Heart left ventricle (tissue), 16 donors: Measurements from ENCODE around the gene RNF215. TPM values are rescaled to one million over a fixed set of nuclear protein-coding genes. Genes with fewer than 3 reads are reported as not detected.
"Not testable (repeated sequence)": the region's sequence is repeated elsewhere in the genome, so short reads cannot be mapped to it uniquely, and the experiment has no call there.

Source experiments
- ATAC-seq, 4 donors: fragments of 200-7000 bp; cut with Tn5 transposase; one replicate each; pipeline ENCODE4 v1.9.1; 2020 to 2022; ENCODE audit warnings: moderate library complexity in 4 of 4, mild to moderate bottlenecking in 3 of 4, moderate number of reproducible peaks in 1 of 4
- DNase-seq, 5 donors: peaks; one replicate each; pipeline ENCODE4 v3.0.0-alpha.2; 2020
- H3K27ac ChIP-seq, 12 donors: fragments of 200-600 bp; sonication (generic) in 4 of 12; one replicate each; pipeline versions ENCODE4 v1.5.0 to v1.8.0; 2016 to 2022; ENCODE audit warnings: mild to moderate bottlenecking in 2 of 12
- H3K27me3 ChIP-seq, 9 donors: fragments of 200-600 bp; sonication (generic) in 2 of 9; one replicate each; pipeline versions ENCODE4 v1.5.1 to v1.8.0; 2016 to 2022; ENCODE audit warnings: mild to moderate bottlenecking in 3 of 9
- H3K36me3 ChIP-seq, 9 donors: fragments of 200-600 bp; sonication (generic) in 2 of 9; one replicate each; pipeline versions ENCODE4 v1.5.0 to v1.8.0; 2018 to 2022; ENCODE audit warnings: mild to moderate bottlenecking in 2 of 9
- H3K4me1 ChIP-seq, 12 donors: fragments of 200-600 bp; sonication (generic) in 4 of 12; one replicate each; pipeline versions ENCODE4 v1.5.0 to v1.8.0; 2016 to 2022; ENCODE audit warnings: mild to moderate bottlenecking in 3 of 12
- H3K4me3 ChIP-seq, 12 donors: fragments of 200-600 bp; sonication (generic) in 4 of 12; one replicate each; pipeline versions ENCODE4 v1.5.0 to v1.8.0; 2017 to 2022; ENCODE audit warnings: mild to moderate bottlenecking in 9 of 12, moderate library complexity in 4 of 12
- H3K9me3 ChIP-seq, 12 donors: fragments of 200-600 bp; sonication (generic) in 4 of 12; one replicate each; pipeline versions ENCODE4 v1.5.0 to v1.8.0; 2016 to 2022; ENCODE audit warnings: mild to moderate bottlenecking in 1 of 12
- POLR2A ChIP-seq, 2 donors: fragments of 450-650 bp; IDR thresholded peaks; one replicate each; pipeline ENCODE4 v1.6.1; 2017; ENCODE audit warnings: antibody characterized with exemption in 2 of 2, mild to moderate bottlenecking in 2 of 2, moderate library complexity in 2 of 2
- WGBS, 4 donors: extraction: QIAGEN DNeasy Blood & Tissue Kit in 2 of 4; methylation state at CpG; one replicate each; pipeline versions ENCODE4 v1.1.5 to v1.1.7; 2013 to 2018; 5-methylcytosine and 5-hydroxymethylcytosine counted together
- intact Hi-C, 10 donors: fragments of 100-400 bp; cut with DNase I; formaldehyde crosslinking; loops; one replicate each; pipeline versions ENCODE4 v1.11.1 to v1.14.2; 2022
- polyA plus RNA-seq, 2 donors: library from polyadenylated mRNA; stranded (reverse); fragments of 200-250 nt; gene quantifications; one replicate each; pipeline ENCODE4 v1.2.3, GENCODE V29; 2013
- total RNA-seq, 9 donors: library from RNA; depleted of rRNA in 2 of 9; stranded (reverse); fragments of >200 nt in 2 of 9; fragmentation: NEBNext Ultra II Directional in 3 of 9; extraction: Animal tissue kit (Norgen Biotek cat#: 25700) in 3 of 9; gene quantifications; one replicate each; pipeline versions ENCODE4 v1.1.0 to v1.2.4, GENCODE V29; 2016 to 2023
- TF ChIP-seq, protein P1 (sequence below), 12 donors: fragments of 200-600 bp; sonication (generic) in 4 of 12; IDR thresholded peaks; one replicate each; pipeline versions ENCODE4 v1.5.0 to v1.8.0; 2018 to 2022; ENCODE audit warnings: antibody characterized with exemption in 12 of 12, mild to moderate bottlenecking in 5 of 12
- donor health status: ischemic (EF 13 %, LVEDD 7.1; RV severe dilation, severe dysfunction).
- donor health status: healthy with polysubstance abuse.
- donor health status: DM: no; HTN: yes; CAD: no.
- donor health status: DM: no; HTN: no; CAD: no.
- donor health status: ischemic (EF 25% LVEDD 6.9; RV normal size, moderate dysfunction).
- donor health status: ischemic (EF 25% LVEDD 5.7; RV mildly dilated, moderate dysfunction).
- donor health status: healthy.
- donor health status: DM: yes; HTN: yes; CAD: no.
- donor health status: ischemic (EF 35%, LVEDD 5.7; RV mildly dilated, moderate dysfunction).
- donor health status: nonischemic (EF 11% LVEDD 7.7; RV severe dilation, severe dysfunction).
- donor health status: DM: yes; HTN: yes; CAD: no.
- donor health status: PGD.
- donor health status: ischemic (EF 29% LVEDD 5.4; RV normal size, mild dysfunction).
- donor health status: nonischemic (EF 23%, LVEDD 6.1; RV moderate dilation, normal function).

The RNF215 gene
- total and polyA plus RNA-seq, 11 donors: 3.3 to 12.2 (median 6.7) TPM

DNA sequence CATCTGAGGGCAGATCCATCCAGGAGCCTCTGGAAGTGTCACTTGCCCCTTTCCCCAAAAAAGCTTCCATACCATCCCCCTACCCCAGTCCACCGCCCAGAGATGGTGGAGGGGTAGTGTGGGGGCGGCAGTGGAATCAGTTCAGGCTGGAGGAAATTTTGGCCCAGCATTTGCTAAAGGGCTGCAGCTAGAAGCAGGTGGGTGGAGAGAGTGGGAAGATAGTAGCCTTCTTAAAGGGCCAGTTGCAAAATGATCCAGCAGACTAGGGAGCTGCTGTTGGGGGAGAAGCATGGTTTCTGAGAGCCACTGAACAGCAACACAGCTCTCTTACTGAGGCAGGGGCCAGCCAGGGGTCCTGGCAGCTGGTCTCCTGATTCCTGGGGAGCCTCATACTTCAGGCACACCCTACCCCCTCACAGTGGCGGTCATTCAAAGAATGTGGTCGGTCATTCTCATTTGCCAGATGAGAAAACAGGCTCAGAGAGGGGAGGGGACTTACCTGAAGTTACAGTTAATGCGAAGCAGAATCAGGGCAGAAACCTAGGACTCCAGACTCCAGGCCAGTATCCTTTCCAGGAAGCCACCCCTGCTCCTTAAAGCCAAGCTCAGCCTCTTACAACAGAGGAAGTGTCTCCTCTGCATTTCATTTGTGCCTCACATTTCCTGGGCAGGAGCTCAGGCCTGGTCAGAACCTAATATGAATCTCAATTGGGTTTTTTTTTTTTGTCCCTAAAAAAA lies 15.0 kb upstream of the RNF215 start:
- Histone ChIP-seq H3K27ac (no peak overlapping the region), H3K9me3 (no peaks in the 10 kb centered on the region), H3K36me3 (peaks cover 0 to 3% (median 0%) of the 10 kb centered on the region in 9 donors), H3K27me3 (peaks cover 0 to 15% (median 8%) of the 10 kb centered on the region in 9 donors), H3K4me1 (peaks cover 0 to 9% (median 3%) of the 10 kb centered on the region in 12 donors), H3K4me3 (no peak overlapping the region)
- no peak for DNase-seq
- WGBS, 4 donors: 58 to 80% (median 65%) methylated on average over 3 to 5 of the region's 5 CpGs
- peak in 1 of 4 donors; percentile 14 for ATAC-seq
- intact Hi-C loops: loop anchor here in 1 of 10 donors (10.0 kb wide), 1 partner anchor 433 kb away; no protein-coding TSS in a partner anchor
- TF ChIP-seq POLR2A (IDR thresholded peaks at IDR 0.05): no peak
- TF ChIP-seq, protein P1, sequence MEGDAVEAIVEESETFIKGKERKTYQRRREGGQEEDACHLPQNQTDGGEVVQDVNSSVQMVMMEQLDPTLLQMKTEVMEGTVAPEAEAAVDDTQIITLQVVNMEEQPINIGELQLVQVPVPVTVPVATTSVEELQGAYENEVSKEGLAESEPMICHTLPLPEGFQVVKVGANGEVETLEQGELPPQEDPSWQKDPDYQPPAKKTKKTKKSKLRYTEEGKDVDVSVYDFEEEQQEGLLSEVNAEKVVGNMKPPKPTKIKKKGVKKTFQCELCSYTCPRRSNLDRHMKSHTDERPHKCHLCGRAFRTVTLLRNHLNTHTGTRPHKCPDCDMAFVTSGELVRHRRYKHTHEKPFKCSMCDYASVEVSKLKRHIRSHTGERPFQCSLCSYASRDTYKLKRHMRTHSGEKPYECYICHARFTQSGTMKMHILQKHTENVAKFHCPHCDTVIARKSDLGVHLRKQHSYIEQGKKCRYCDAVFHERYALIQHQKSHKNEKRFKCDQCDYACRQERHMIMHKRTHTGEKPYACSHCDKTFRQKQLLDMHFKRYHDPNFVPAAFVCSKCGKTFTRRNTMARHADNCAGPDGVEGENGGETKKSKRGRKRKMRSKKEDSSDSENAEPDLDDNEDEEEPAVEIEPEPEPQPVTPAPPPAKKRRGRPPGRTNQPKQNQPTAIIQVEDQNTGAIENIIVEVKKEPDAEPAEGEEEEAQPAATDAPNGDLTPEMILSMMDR (IDR thresholded peaks at IDR 0.05): no peak

DNA sequence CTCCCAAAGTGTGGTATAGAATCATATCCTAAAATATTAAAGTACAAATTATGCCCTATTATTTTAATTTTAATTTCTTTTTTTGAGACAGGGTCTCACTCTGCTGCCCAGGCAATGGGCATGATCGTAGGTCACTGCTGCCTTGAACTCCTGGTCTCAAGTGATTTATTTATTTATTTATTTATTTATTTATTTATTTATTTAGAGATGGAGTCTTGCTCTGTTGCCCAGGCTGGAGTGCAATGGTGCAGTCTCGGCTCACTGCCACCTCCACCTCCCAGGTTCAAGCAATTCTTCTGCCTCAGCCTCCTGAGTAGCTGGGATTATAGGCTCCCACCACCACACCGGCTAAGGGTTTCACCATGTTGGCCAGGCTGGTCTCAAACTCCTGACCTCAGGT lies 13.8 kb upstream of the RNF215 start:
- not testable (repeated sequence) for H3K27ac ChIP-seq, H3K4me3 ChIP-seq, H3K9me3 ChIP-seq, DNase-seq, ATAC-seq, H3K36me3 ChIP-seq
- intact Hi-C loops: loop anchor here in 1 of 10 donors (10.0 kb wide), 1 partner anchor 434 kb away; no protein-coding TSS in a partner anchor
- 92 to 98% (median 96%) methylated on average over 3 of the region's 3 CpGs for WGBS, 4 donors
- peaks cover 4 to 26% (median 14%) of the 10 kb centered on the region in 9 donors for H3K27me3 ChIP-seq
- peaks cover 0 to 18% (median 9%) of the 10 kb centered on the region in 12 donors for H3K4me1 ChIP-seq

DNA sequence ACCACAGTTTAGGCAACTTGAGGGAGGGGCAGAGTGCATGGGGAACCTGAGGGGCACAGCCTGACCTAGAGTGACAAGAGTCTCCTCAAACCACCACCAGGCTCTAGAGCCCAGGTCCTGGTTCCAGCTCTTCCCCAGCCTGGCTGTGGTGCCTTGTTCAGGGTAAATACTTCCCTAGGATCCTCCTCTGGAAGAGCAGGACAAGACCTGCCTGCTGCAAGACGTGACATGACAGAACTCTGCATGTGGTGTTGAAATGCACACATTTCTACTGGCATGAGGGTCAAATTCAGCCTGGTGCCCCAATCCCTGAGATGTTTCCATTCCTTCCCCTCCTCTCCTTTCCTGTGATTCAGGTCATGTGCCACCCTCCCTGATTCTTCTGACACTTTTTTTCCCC lies 12.9 kb upstream of the RNF215 start:
- no peak overlapping the region for H3K4me3 ChIP-seq
- TF ChIP-seq, protein P1 (IDR thresholded peaks at IDR 0.05): no peak
- TF ChIP-seq POLR2A (IDR thresholded peaks at IDR 0.05): no peak
- H3K4me1 ChIP-seq: peaks cover 0 to 18% (median 9%) of the 10 kb centered on the region in 12 donors
- no peaks in the 10 kb centered on the region for H3K9me3 ChIP-seq
- H3K36me3 ChIP-seq: no peaks in the 10 kb centered on the region
- 33 to 84% (median 63%) methylated on average over 1 of the region's 1 CpG for WGBS, 4 donors
- H3K27me3 ChIP-seq: peaks cover 4 to 32% (median 21%) of the 10 kb centered on the region in 9 donors
- ATAC-seq (no peak), DNase-seq (no peak)
- intact Hi-C loops: loop anchor here in 1 of 10 donors (10.0 kb wide), 1 partner anchor 435 kb away; no protein-coding TSS in a partner anchor
- H3K27ac ChIP-seq: no peak overlapping the region

DNA sequence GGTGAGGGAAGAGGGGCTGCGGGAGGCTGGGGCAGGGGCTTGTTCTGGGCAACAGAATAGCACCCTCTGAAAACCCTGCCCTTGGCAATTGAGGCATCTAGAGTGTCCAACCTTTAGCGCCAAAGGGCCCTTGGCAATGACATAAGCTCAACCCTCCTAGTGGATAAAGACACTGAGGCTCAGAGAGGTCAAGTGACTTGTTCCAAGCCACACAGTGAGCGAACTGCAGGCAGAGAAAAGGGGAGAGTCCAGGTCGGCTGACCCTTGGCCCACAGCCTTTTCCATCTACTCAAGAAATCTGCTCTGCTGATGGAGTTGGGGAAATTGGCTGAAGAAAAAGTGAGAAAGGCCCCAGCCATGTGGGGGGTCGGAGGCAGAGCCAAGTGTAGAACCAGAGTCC lies 12.5 kb upstream of the RNF215 start:
- no peak for DNase-seq
- Histone ChIP-seq H3K36me3 (no peaks in the 10 kb centered on the region), H3K4me1 (peaks cover 0 to 18% (median 9%) of the 10 kb centered on the region in 12 donors), H3K4me3 (no peak overlapping the region), H3K9me3 (no peaks in the 10 kb centered on the region), H3K27ac (no peak overlapping the region), H3K27me3 (peaks cover 4 to 33% (median 26%) of the 10 kb centered on the region in 9 donors)
- ATAC-seq: no peak
- no peak for TF ChIP-seq POLR2A (IDR thresholded peaks at IDR 0.05)
- TF ChIP-seq, protein P1 (IDR thresholded peaks at IDR 0.05): no peak
- intact Hi-C loops: loop anchor here in 2 of 10 donors (10.0 kb wide), 2 partner anchors 355 to 435 kb away; no protein-coding TSS in a partner anchor
- 74 to 88% (median 81%) methylated on average over 5 of the region's 5 CpGs for WGBS, 4 donors
